Astrocyte (in vitro differentiated cells and primary cell): Measurements from ENCODE around the gene ZNF80.

Experiments used
- EZH2 ChIP-seq: IDR thresholded peaks from 2 replicates; pipeline ENCODE4 v1.6.1; 2012; ENCODE audit warnings: mild to moderate bottlenecking, low read length, inconsistent platforms; ENCODE audit not compliant: insufficient read depth
- TF ChIP-seq, protein P1 (sequence below): IDR thresholded peaks from 2 replicates; pipeline ENCODE4 v1.5.1; 2011; ENCODE audit warnings: low read depth, mild to moderate bottlenecking, inconsistent platforms, low read length, moderate library complexity; ENCODE audit not compliant: insufficient read depth

DNA sequence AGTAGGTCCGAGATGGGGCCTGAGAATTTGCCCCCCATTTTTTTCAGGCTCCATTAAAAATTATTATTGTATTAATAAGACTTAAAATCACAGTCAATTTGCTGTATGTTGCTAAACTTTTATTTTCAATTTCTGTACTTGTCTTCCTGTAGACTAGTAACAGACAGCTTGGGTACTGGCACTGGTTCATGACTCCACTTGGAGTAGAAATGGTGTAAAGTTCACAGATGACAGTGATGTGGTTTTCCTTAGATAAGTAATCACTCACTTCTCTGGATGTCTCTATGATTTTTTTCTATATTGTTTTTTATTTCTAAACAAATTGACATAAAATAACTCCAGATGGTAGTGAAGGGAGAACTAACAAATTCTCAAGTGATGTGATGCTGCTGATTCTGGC, 15.6 kb upstream of the ZNF80 start:
- TF ChIP-seq, protein P1, sequence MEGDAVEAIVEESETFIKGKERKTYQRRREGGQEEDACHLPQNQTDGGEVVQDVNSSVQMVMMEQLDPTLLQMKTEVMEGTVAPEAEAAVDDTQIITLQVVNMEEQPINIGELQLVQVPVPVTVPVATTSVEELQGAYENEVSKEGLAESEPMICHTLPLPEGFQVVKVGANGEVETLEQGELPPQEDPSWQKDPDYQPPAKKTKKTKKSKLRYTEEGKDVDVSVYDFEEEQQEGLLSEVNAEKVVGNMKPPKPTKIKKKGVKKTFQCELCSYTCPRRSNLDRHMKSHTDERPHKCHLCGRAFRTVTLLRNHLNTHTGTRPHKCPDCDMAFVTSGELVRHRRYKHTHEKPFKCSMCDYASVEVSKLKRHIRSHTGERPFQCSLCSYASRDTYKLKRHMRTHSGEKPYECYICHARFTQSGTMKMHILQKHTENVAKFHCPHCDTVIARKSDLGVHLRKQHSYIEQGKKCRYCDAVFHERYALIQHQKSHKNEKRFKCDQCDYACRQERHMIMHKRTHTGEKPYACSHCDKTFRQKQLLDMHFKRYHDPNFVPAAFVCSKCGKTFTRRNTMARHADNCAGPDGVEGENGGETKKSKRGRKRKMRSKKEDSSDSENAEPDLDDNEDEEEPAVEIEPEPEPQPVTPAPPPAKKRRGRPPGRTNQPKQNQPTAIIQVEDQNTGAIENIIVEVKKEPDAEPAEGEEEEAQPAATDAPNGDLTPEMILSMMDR: no peak
- no peak for TF ChIP-seq EZH2
